HG03066 (cell line): Measurements from ENCODE around the gene IFNE.

Experiments
- ATAC-seq: cut with Tn5 transposase; IDR thresholded peaks from one replicate; pipeline ENCODE4 v1.9.1; 2021; ENCODE audit warnings: low read depth; ENCODE audit not compliant: unreplicated experiment

IFNE gene, protein sequence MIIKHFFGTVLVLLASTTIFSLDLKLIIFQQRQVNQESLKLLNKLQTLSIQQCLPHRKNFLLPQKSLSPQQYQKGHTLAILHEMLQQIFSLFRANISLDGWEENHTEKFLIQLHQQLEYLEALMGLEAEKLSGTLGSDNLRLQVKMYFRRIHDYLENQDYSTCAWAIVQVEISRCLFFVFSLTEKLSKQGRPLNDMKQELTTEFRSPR

GRCh38 chr9:21482213-21482612, at the start of gene IFNE:
IFNE (minus strand) TSS chr9:21482313; CDS start chr9:21481694, 619 bp downstream.
- no peak for ATAC-seq

DNA sequence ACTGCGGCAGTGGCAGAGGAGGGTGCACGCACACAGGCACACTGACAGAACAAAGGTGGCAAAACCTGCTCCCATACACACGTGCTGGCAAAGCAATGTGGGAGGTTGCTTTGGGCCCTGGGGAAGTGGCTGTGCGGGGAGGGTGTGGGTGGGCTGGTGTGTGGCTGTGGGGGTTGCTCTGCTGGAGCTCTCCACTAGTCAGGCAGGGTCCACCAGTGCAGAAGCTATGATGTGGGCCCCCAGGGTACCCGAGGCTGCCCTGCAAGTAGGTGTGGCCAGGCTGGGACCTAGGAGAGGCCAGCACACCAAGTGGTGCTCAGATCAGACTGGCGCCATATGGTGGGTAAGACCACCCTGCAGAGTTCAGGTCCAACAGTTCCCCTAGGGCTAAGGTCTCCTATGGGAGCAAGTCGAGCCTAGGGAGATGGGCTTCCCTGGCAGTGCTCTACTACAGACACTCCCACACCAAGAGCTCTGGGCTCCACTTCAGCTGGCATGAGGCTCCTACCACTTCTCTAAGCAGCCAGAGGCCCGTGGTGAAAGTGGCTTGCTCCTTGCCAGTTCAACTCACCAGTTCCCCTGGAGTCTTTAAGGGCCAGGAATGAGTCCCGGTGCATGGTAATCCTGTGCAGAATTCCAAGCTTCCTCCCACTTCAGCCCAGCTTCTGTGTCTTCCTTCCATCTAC, 46.2 kb upstream of the IFNE start:
- ATAC-seq = no peak

DNA sequence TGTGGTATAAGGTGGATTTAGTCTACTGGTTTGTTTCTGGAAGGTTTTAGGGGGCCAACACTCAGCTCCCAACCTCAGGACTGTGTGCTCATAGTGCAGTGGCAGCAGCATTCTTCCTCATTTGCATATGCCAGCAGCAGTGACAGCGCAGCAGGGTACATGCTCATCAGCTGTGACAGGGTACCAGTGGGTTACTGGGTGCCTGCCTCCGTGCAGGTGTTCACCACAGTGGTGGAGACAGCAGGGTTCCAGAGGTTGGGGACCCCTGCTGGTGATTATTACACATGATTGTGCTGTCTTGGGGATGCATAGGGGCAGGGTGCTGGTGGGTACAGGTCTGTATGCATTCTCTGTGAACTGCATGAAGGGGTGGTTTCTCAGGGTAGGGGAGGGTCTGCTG, 45.5 kb upstream of the IFNE start:
- ATAC-seq = no peak

DNA sequence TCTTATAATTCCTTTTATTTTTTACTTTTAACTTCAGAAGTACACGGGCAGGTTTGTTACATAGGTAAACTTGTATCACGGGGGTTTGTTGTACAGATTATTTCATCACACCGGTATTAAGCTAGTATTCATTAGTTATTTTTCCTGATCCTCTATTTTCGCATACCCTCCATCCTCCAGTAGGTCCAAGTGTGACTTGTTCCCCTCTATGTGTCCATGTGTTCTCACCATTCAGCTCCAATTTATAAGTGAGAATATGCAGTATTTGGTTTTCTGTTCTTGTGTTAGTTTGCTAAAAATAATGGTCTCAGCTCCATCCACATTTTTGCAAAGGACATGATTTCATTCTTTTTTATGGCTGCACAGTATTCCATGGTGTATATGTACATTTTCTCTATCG, 43.1 kb upstream of the IFNE start:
- no peak for ATAC-seq

- no peak for ATAC-seq
Observed at GRCh38 chr9:21524099-21524830, 42.2 kb upstream of the IFNE start.

- ATAC-seq = no peak
Observed at GRCh38 chr9:21523021-21524014, 41.2 kb upstream of the IFNE start.

GRCh38 chr9:21522348-21522747, 40.2 kb upstream of the IFNE start:
- ATAC-seq = no peak

- ATAC-seq = no peak
Observed at GRCh38 chr9:21521448-21521847, 39.3 kb upstream of the IFNE start.

- no peak for ATAC-seq
Observed at GRCh38 chr9:21520501-21521228, 38.6 kb upstream of the IFNE start.

GRCh38 chr9:21519855-21520434, 37.8 kb upstream of the IFNE start:
- no peak for ATAC-seq

DNA sequence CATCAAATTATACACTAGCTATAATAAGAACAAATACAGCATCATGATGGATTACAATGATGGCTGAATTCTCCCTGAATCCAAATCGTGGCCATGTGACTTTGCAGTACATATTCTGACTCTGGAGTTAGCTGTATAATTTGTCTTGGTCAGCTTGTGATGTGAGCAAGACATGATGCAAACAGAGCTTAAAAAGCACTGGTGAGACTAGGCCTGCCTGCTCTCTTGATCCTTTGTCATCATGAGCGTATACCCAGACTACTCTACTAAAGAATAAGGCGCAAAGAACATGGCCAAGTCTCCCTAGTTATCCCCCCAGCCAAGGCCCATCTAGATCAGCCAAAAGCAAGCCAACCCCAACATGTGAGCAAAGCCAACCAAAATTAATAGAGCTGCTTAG, 34.7 kb upstream of the IFNE start:
- ATAC-seq = no peak

GRCh38 chr9:21513431-21513830, 31.3 kb upstream of the IFNE start:
- no peak for ATAC-seq

DNA sequence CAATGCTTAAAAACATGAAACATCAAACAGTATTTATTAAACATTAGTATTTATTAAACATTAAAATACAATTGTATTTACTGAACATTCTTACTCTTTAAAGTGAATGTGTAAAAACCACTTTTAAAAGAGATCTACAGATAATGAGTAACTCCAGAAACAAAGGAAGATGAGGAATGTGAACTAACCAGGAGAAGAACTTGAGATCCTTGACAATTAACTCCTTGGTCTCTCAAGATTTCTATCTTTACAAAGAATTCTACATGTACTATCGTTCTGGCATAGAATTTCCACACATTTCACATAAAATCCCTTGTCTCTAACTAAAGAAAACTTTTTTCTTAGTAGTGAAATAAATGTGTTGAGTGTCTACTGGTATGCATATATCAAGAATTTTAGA, 28.7 kb upstream of the IFNE start:
- no peak for ATAC-seq

DNA sequence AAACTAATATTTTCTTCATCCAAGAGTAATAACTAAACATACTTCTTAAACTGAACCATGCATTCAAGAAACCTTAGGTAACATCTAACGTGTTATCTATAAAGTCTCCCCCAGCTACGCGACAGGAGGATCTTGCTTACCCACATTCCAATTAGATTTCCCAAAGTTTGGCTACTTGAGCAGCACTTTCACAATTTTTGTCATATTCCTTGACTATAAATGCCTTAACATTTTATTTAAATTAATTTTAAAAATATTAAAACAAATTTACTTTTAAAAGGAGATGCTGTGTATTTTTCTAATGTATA, 25.3 kb upstream of the IFNE start:
- no peak for ATAC-seq

DNA sequence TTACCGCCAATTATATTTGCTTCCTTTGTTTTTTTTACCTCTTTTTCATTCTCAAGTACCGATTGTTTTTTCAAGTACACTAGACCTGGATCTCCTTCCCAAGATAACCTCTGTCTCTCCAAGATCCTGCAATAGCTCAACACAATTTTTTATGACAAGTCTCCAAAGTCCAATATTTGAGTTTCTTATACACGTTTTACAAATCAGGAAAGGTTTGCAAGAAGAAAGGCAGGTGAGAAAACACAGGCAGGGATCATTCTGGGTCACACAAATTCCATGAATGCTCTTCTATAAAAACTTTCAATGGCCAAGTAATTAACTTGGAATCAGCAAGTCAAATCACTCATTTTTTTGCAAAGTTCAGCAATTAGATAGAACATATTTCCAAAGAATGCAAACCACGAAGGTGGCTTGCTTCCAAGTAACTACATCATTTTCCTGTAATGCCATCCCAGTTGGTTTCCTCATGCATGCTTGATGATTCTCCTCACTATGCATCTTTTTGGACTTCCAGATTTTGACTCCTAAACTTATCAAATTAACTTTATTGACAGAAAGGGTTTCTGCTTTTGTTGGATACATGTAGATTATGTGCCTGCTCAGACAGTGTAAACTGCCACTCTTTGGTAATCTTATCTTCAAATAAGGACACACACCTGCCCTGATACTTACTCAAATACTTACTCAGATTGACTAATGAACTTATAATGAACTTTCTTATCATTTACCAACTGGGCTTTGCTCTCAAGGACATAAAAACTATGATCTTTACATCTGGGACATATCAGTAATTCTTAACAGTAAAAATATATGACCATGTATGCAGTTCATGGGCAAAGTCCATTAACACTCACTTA, 24.7 kb upstream of the IFNE start:
- no peak for ATAC-seq

DNA sequence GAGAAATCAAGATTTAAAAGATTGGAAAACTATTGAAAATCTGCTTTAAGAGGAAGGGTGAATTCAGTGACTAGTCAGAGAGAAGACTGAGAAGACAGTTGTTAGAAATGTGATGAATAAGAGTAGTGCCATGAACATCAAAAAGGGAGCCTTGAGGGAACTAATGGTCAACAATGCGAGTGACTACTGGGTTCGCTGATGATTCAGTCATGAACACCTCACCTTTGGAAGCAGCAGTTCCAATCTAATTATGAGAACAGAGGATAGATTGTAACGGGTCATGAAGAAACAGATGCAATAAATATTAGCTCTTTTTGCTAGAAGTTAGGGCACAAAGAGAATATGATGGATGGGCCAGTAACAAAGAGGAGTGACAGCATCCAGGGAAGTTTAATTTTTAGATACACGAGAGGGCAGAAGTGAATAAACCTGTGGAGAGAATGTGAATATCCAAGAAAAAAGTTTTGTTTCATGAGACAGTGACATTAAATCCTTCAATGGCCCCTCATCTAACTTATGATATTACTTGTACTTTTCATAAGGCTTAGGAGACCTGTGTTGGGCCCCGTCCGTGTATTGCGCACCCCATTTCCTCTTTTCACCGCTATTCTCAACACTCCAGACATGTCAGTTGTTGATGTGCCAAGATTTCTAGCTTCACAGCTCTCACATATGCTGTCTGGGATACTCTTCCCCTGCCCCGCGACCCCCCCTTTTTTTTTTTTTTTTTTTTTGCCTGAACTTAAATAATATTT, 23.5 kb upstream of the IFNE start:
- no peak for ATAC-seq

DNA sequence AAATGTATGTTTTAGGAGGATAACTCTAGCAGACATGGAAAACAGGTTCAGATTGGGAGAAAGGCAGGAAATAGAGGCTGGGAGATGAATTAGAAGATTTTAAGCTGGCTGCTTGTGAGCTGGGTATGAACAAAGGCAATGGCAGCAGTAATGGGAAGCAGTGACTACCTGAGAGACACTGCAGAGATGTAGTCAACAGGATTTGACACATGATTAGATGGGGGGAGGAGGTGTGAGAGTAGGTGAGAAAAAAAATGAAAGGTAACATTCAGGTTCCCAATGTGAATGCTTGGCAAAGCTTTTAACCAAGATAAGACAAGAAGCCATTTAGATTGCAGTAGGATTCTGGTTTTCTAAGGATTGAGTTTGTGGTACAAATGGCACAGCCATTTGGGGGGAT, 22.8 kb upstream of the IFNE start:
- ATAC-seq = no peak

GRCh38 chr9:21504113-21504512, 22.0 kb upstream of the IFNE start:
- ATAC-seq = no peak
